Osteoblast (primary cell): ENCODE measurements around the gene UGT2A3. TPM values are rescaled to one million over a fixed set of nuclear protein-coding genes. Genes with fewer than 3 reads are reported as not detected.

Experiments
- DNase-seq: peaks from one replicate; pipeline ENCODE4 v3.0.0; 2011; ENCODE audit warnings: low spot score, mixed read lengths; ENCODE audit not compliant: insufficient read length; ENCODE audit errors: missing footprints
- H2AFZ ChIP-seq: 2 replicates; pipeline ENCODE4 v1.6.0; 2011; ENCODE audit warnings: mild to moderate bottlenecking, low read length
- H3K27ac ChIP-seq: 2 replicates; pipeline ENCODE4 v1.5.1; 2011; ENCODE audit warnings: mild to moderate bottlenecking, low read depth, low read length, moderate library complexity
- H3K27me3 ChIP-seq: 2 replicates; pipeline ENCODE4 v1.6.0; 2012; ENCODE audit warnings: mild to moderate bottlenecking, control low read depth, inconsistent platforms, low read length, moderate library complexity; ENCODE audit not compliant: insufficient read depth
- H3K36me3 ChIP-seq: 2 replicates; pipeline ENCODE4 v1.5.1; 2011; ENCODE audit warnings: mild to moderate bottlenecking, low read length, control low read depth, moderate library complexity; ENCODE audit not compliant: insufficient read depth
- H3K4me1 ChIP-seq: 2 replicates; pipeline ENCODE4 v1.5.1; 2011; ENCODE audit warnings: mild to moderate bottlenecking, low read length, control low read depth, moderate library complexity; ENCODE audit not compliant: insufficient read depth
- H3K4me2 ChIP-seq: 2 replicates; pipeline ENCODE4 v1.6.0; 2011; ENCODE audit warnings: mild to moderate bottlenecking, low read length; ENCODE audit not compliant: insufficient read depth
- H3K4me3 ChIP-seq: fragments of 200-600 bp; sonication (generic); 3 replicates; pipeline ENCODE4 v1.5.1; 2012; ENCODE audit warnings: mild to moderate bottlenecking, low read length, inconsistent platforms; ENCODE audit not compliant: insufficient read depth
- H3K79me2 ChIP-seq: 2 replicates; pipeline ENCODE4 v1.6.0; 2012; ENCODE audit warnings: mild to moderate bottlenecking, low read length, control low read depth, inconsistent platforms; ENCODE audit not compliant: insufficient read depth
- H3K9me3 ChIP-seq: 2 replicates; pipeline ENCODE4 v1.5.1; 2011; ENCODE audit warnings: low read depth, low read length, control low read depth
- H4K20me1 ChIP-seq: 2 replicates; pipeline ENCODE4 v1.6.0; 2012; ENCODE audit warnings: mild to moderate bottlenecking, low read length, control low read depth; ENCODE audit not compliant: insufficient read depth
- CTCF ChIP-seq: IDR thresholded peaks from 2 replicates; pipeline ENCODE4 v1.5.1; 2011; ENCODE audit warnings: mild to moderate bottlenecking, low read depth, low read length, moderate library complexity; ENCODE audit errors: extremely low read depth
- total RNA-seq: library from RNA; depleted of rRNA; stranded (reverse); fragments of >200 nt; gene quantifications from 2 replicates; pipeline ENCODE4 v1.2.3, GENCODE V29; 2012

UGT2A3 gene
- total RNA-seq, 1 donor = not detected

DNA sequence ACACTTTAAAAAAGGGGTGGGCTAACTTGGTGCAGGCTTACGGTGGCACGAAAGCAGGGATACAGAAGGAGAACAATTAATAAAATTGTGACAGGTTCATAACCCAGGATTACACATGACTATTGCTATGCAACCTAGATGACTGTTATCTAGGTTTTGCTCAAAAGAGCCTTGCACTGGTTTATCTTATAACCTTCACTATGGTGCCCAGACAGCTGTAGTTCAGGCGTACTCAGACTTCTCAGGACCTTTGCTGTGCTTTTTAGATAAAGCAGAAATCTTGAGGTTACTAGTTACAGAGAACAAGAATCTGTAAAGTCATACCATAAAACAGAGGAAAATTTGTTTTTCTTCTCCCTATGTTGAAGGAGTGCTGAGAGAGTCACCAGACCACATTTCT, 44.4 kb downstream of the UGT2A3 start:
- Histone ChIP-seq H4K20me1 (no peaks in the 10 kb centered on the region), H3K4me1 (no peaks in the 10 kb centered on the region)

GRCh38 chr4:68906780-68907137, 44.8 kb downstream of the UGT2A3 start:
- Histone ChIP-seq H3K4me2 (no peak overlapping the region), H3K36me3 (no peaks in the 10 kb centered on the region), H3K9me3 (no peaks in the 10 kb centered on the region), H2AFZ (no peak overlapping the region), H3K79me2 (no peaks in the 10 kb centered on the region), H3K4me3 (no peak overlapping the region), H3K4me1 (no peaks in the 10 kb centered on the region), H3K27me3 (no peaks in the 10 kb centered on the region), H3K27ac (no peak overlapping the region), H4K20me1 (no peaks in the 10 kb centered on the region)
- no peak for TF ChIP-seq CTCF
- no peak for DNase-seq

More for the DNA sequence above, 44.4 kb downstream of the UGT2A3 start:
- no peak for TF ChIP-seq CTCF
- no peak overlapping the region for H2AFZ ChIP-seq
- no peaks in the 10 kb centered on the region for H3K36me3 ChIP-seq
- H3K79me2 ChIP-seq = no peaks in the 10 kb centered on the region
- no peaks in the 10 kb centered on the region for H3K27me3 ChIP-seq
- H3K4me2 ChIP-seq = no peak overlapping the region
- H3K27ac ChIP-seq = no peak overlapping the region
- no peak overlapping the region for H3K4me3 ChIP-seq
- DNase-seq = no peak
- H3K9me3 ChIP-seq = no peaks in the 10 kb centered on the region

DNA sequence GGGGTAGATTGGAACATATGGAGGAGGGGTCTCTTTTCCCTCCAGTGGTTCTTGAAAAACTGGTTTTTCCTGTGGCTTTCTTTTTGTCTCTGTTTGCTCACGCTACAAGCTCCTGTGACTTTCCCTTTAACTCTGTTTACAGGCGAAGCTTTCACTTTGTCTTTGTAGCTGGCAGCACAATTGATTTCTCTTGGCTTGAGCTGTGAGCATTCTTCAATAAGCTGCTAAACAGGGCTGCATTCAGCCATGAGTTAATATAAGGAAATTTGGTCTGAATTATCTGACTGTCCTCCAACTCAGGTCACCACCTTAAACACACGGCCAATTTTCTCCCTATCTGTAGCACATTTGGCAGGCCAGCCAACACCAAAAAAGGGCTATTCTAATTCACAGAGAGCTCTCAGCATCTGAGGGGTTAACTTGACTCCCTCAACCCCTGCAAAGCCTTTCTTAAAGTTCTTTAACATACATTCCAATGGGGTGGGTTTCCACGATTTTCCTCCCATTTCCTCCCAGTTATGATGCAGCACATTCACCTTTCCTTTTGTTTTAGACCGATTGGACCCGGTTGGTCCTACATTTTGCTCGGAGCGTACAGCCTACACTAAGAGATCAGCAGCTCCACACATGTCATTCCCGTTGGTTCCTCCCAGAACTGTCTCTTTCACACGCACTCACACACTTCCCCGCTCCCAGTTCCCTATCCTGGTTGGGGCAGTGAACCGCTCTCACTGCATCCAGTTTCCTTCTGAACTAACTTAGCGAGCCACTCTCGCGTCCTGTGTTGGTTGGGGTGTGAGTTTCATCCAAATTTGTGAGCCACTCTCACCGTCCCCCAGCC, 45.4 kb downstream of the UGT2A3 start:
- Histone ChIP-seq H3K4me3 (no peak overlapping the region), H3K36me3 (no peaks in the 10 kb centered on the region), H3K4me2 (peak overlapping the region; percentile 4), H2AFZ (peak overlapping the region; percentile 15), H3K4me1 (no peaks in the 10 kb centered on the region), H3K9me3 (peaks cover under 1% of the 10 kb centered on the region), H3K79me2 (no peaks in the 10 kb centered on the region), H3K27me3 (no peaks in the 10 kb centered on the region), H3K27ac (no peak overlapping the region), H4K20me1 (no peaks in the 10 kb centered on the region)
- DNase-seq = no peak
- TF ChIP-seq CTCF = no peak

GRCh38 chr4:68905598-68905938, 46.0 kb downstream of the UGT2A3 start:
- Histone ChIP-seq H3K4me1 (no peaks in the 10 kb centered on the region), H3K9me3 (peaks cover 2% of the 10 kb centered on the region), H2AFZ (peak overlapping the region; percentile 15), H3K4me3 (no peak overlapping the region), H3K27me3 (no peaks in the 10 kb centered on the region), H3K4me2 (peak overlapping the region; percentile 4), H4K20me1 (no peaks in the 10 kb centered on the region), H3K27ac (no peak overlapping the region), H3K36me3 (no peaks in the 10 kb centered on the region), H3K79me2 (no peaks in the 10 kb centered on the region)
- peak; percentile 27 for DNase-seq
- TF ChIP-seq CTCF = no peak
